ENCODE results near the gene PTPRE.

PTPRE gene

DNA sequence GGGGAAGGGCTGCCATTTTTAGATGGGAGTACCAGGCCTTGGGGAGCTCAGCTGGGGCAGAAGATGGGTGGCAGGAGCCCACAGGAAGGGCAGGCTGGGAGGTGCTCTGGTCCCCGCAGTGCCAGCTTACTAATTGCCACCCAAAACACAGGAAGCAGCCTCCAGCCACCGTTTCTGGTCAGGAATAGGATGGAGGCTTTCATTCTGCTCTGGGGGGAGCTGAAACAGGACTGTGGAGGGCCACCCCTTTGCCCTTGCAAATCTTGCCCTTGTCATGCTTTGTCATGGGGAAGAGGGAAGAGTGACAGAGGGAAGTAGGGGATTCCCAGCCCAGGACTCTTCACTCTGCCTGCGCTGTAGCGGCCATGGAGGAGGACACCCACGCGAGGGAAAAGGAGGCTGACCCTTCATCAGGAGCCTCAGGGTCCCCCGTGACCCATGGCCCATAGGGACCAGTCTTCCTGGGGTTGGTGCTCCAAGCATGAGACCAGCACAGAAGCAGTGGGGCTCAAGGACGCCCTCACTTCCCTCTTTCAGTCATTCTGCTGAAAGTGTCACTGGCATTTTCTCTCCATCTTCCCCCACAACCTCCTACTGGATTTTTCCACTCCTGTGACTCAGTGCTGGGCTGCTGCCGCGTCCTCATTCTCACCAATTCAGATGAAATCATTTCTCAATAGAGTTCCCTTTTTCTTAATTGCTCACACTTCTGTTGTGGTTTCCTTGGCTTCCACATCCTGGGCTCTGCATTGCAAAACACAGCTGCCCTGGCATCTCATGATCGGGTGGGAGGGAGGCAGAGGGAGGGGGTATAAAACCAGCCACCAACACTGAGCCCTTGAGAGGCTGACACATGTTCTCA is 157.4 kb downstream of the PTPRE start:
- DNase-seq: peak; percentile 95 to 100

DNA sequence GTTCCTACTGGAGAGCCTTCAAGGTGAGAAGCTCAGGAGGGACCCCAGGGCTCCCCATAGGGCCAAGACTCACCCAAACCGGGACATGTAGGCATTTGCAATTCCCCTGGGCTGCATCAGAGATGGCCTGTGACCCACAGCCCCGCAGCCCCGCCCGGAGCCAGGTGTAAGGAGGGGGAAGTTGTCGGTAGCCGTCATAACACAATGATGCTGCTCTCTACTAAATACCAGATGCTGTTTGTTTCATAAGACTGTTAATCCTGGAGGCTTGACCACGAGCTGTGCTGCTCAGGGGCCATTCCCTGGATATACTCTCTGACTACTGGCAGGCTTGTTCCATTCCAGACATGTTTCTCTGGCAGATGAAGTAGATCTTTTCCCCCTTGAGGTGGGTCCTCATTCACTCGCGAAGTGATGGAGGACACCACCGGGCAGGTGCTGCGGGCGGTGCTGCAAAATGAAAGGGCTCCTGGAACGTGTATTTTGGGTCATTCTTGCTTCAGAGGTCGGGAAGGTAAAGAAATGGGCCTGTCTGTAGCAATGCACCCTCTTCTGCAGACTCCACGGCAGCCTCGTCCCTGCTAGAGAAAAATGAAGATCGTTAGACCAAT is 158.2 kb downstream of the PTPRE start:
- no peak for DNase-seq

DNA sequence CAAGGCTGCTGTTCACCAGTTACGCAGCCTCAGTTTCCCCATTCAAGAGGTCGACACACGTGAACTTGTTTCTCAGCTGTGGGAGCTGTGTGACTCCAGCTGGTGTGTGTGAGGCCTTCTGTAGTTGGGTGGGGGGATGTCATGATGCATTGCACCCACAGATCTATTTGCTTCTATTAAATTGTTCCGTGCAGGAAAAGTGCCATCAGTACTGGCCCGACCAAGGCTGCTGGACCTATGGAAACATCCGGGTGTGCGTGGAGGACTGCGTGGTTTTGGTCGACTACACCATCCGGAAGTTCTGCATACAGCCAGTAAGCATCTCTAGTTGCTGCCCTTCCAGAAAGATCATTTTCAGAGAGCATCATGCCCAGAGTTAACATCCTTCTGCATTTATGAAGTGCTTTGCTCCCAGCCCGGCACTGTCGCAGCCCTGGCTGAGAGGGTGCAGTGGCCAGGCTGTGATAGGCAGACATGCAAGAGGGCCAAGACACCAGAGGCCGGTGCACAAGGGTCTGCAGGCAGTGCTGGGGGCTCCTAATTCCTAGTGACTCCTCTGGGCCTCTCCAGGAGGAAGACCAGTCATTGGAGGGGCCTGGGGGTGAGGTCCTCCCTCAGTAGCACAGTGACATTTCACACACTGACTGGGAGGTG is 159.1 kb downstream of the PTPRE start:
- DNase-seq: no peak

DNA sequence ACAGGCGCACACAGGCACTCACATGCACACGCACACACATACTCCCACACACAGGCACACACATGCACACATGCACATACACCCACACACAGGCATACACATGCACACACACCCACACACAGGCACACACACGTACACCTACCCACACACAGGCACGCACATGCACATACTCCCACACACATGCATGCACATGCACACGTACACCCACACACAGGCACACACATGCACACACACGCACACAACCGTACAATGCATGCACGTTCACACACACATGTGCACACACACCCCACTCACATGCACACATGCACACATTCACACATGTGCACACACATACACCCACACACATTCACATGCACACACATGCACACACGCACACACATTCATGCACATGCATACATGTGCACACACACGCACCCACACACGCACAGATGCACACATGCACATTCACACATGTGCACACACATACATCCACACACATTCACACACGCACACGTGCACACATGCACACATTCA is 160.0 kb downstream of the PTPRE start:
- no peak for DNase-seq

DNA sequence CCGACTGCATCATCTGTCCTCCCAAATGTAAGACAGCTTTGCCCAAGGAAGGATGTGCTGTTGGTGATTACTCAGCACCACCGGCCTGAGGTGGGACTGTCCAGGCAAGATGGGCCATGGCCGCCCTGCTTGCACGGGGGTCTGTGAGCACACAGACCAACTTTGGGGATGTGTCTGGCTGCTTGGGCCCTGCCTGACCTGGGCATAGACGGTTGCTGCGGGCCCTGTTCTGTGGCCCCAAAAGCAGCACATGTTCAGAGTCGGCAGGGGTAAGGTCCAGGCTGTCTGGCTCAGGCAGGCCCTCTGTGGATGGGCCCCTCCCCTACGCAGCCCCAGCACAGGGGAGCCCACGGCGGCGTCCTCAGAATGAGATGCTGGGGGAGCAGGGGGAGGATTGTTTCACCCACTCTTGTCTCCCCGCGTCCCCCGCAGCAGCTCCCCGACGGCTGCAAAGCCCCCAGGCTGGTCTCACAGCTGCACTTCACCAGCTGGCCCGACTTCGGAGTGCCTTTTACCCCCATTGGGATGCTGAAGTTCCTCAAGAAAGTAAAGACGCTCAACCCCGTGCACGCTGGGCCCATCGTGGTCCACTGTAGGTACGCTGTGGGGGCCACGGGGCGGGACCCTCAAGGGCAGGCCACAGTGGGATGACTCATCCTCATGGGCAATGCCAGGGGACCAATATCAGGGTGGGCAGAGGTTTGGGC is 160.9 kb downstream of the PTPRE start:
- DNase-seq: no peak

DNA sequence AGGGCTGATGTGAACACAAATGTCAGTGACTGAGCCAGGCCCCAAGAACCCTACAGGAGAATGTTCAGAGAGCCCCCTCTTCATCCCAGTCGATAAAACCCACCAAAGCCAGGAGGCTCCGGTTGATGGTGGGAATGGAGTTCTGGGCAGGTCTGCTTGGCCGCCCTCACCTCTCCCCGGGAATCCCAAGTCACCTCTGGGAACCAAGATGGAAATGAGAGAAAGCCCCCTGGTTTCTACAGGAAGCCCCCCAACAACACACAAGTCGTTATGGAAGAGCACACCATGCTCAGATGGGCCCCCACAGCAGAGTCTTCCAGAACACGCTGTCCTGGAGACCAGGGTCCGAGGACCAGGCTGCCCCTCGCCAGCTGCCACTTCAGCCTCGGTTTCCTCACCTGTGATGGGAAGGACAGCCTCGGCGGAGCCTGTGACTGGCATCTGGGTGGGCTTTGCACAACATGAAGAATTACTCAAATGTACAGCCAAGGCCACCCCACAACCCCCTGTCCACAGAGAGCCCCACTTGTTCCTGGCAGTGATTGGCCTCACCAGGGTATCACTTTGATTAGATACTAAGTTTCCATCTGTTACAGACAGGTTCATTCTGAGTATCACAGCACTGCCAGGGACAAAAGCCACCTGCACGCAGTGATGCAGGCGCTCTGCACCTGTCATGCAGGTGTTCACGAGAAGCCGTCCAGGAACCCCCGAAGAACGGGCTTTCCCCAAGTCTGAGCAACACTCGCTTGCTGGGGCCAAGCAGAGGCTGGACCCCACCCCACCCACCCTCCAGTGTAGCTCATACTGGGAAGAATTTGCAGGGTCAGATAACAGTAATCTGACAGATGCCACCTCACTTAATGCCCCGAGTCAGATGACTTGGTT is 161.7 kb downstream of the PTPRE start:
- no peak for DNase-seq

DNA sequence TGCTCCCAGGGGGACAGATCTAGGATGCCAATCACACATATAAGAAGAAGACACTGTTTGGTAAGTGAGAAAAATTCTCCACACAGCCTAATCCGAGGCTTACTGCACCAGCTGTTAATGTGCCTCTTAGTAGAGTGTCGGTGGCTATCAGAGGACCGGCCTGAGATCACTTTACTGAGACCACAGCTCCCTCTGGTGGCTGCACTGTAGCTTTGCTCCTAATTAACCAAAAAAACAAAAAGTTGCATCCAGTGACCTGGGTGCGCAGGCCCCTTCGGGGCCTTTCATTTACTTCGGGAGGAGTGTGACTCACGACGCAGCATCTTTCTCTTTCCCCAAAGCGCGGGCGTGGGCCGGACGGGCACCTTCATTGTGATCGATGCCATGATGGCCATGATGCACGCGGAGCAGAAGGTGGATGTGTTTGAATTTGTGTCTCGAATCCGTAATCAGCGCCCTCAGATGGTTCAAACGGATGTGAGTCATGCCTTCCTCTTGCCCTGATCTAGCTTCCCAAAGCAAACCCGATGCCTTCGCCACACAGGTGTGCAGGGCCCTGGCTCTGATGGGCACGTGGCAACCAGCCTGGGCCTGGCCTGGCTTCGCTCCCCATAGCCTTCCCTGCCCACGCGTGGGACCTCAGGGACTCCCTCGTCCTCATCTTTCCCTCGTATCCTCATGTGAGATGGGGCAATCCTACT is 162.6 kb downstream of the PTPRE start:
- DNase-seq: peak; percentile 60 to 78

DNA sequence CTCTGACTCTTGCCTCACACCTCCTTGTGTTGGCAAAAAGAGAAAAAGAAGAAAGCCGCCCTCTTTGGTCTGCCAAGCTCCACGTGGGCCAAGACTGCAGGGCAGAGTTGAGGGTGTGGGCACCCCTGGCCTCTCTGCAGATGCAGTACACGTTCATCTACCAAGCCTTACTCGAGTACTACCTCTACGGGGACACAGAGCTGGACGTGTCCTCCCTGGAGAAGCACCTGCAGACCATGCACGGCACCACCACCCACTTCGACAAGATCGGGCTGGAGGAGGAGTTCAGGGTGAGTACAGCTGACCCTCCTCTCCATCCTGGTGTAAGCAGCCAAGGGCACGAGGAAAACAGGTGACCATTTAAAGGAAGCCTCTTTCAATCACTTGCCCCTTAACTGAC is 163.3 kb downstream of the PTPRE start:
- DNase-seq: no peak

DNA sequence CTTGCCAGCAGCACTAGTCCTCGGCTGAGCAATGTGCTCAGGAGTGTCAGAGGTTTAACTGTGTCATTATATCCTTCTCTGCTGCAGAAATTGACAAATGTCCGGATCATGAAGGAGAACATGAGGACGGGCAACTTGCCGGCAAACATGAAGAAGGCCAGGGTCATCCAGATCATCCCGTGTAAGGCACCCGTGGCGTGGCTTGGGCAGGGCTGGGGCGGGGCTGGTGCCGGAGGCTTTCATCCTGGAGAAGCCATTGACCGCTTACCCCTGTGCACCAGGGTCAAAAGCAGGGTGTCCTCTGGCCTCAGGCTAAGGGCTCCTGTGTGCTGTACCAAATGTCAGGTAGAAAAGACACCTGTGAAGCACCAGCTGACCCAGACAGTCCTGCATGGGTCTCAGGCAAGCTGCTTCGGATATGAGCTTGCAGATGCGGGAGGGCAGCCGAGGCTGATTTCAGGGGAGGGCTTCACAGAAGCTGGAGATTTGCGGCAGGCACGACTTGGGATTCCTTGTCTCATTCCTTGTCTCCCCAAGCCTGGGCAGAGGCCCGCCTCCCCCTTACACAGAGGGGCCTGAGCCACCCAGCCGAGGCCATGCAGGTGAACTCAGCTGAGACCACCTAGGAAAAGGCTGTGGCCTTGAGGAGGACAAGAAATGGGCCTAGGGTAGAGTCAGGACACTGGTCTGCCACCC is 164.0 kb downstream of the PTPRE start:
- no peak for DNase-seq

DNA sequence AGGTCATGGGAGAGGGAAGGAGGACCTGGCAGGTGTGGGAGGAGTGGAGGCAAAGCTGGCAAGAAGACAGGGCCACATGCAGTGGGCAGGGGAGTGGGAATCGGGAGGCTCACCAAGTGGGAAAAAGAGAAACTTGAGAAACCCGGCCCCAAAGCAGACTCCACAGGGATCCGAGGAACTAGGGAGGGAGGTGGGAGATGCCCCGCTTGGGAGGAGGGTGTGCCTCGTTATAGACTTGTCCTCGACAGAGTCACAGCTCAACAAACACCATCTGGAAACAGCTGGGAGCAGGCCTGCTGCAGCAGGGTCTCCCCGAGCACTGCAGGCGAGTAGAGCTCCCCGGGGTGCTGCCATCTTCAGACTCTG is 164.5 kb downstream of the PTPRE start:
- DNase-seq: no peak

DNA sequence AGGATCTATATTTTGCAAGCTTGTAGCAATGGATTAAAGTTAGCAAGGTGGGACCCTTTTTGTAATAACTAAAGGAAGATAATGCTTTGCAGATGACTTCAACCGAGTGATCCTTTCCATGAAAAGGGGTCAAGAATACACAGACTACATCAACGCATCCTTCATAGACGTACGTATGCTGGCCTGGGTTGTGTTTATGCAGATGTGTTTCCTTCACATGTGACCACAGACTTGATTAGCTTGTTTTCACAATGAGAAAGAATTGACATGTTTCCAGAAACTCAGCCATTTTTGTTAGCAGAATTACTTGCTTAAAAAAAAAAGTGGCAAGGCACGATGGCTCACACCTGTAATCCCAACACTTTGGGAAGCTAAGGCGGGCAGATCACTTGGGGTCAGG is 165.1 kb downstream of the PTPRE start:
- DNase-seq: no peak

DNA sequence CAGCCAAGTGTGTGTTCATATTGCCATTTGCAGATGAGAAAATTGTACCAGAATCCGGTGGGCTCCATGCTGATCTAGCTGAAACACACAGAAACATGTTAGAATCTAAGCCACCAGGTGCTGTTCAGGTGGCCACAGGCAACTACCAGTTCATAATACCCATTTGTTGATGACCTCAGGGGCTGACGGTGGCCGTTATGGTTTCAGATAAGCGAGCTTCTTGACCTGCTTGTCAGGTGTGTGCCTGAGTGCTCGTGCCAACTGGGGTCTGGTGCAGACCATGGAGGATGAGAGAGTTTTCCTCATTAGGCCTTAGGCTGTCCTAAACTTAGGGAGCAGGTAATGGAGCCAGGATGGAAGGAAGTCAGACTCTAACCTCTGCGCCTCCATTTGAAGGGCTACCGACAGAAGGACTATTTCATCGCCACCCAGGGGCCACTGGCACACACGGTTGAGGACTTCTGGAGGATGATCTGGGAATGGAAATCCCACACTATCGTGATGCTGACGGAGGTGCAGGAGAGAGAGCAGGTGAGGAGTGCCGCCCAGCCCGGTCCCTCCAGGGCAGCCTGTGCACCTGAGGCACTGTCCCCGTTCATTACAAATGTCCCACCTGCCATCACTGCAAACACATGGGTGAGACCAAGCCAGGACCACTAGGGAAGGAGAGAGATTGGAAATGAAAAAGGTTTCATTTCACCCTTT is 166.2 kb downstream of the PTPRE start:
- DNase-seq: no peak

DNA sequence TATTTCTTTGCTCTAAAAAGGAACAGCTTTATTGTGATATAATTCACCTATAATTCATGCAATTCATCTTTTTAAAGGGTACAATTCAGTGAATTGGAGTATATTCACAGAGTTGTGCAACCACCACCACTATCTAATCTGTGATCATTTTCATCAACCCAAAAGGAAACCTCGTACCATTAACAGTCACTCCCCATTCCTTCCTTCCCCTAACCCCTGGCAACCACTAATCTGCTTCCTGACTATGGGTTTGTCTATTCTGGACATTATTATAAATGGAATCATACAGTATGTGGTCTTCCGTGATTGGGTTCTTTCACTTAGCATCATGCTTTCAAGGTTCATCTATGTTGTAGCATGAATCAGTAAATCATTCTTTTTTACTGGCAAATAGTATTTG is 167.0 kb downstream of the PTPRE start:
- no peak for DNase-seq

DNA sequence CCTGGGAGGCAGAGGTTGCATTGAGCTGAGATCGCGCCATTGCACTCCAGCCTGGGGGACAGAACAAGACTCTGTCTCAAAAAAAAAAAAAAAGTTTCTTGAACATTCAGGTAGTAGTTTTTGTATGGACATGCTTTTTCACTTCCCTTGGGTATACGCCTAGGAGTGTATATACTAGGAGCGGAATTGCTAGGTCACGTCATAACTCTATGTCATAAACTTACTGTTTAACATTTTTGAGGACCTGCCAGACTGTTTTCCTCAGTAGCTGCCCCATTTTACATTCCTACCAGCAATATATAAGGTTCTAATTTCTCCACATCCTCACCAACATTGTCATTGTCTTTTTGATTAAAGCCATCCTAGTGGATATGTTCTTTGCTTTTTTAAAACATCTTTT is 167.7 kb downstream of the PTPRE start:
- no peak for DNase-seq

DNA sequence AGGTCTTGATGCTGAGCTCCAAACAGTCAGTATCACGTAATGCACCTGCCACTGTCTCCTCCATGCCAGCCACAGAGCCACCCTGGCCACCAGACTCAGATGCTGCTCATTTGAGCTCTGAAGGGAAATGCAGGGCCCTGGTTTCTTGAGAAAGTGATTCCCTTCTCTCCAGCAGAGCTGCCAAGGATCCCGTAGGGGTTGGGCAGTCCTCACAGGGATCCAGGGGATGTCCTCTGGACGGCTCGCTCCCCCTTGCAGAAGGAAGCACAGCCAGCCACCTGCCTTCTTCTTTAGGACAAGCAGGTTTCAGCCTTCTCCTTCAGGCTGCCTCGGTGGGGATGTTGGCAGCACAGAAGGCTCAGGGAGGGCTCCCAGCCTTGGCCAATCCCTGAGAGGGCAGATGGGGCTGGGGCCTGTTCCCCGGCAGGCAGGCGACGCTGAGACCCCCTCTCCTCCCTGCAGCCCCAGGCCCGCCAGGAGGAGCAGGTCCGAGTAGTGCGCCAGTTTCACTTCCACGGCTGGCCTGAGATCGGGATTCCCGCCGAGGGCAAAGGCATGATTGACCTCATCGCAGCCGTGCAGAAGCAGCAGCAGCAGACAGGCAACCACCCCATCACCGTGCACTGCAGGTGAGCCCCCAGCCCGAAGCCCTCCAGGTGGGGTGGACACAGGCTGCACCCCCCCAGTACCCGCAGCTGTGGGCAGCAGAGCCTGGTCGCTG is 170.4 kb downstream of the PTPRE start:
- no peak for DNase-seq

DNA sequence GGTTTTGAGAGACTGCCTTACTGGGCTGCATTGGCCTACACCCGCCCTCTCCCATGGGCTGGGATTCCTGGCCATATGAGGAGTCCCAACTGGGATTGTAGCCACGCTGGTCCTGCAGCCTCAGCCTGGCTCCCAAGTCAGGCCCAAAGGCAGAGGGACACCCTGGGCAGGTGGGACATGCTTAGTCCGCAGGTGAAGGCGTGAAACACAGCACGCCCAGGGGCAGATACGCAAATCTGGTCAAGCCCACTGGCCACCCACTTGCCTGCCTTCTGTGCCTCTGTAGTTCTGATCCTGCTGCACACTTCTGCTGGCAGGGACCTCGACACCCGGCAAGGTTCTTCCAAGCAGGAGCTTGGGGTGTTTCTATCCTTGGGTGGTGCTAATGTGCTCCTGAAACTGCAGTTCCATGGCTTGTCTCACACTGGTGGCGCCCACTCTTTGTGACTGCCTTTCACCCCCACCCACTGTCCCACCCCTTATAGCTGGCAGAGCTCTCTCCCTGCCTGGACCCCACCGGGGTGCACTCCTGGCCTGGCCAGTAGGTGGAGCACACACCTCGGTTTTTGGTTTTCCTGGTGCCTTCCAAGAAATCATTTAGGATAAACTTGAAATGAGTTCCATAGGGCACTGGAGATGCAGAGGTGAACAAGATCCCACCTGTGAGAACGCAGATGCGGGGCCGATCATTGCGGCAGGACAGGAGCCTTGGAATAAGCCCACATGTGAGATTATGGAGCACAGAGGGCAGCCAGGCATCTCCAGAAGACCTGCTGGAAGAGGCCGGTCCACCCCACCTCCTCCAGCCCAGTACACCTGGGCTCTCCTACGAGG is 171.4 kb downstream of the PTPRE start:
- DNase-seq: peak; percentile 25 to 59

DNA sequence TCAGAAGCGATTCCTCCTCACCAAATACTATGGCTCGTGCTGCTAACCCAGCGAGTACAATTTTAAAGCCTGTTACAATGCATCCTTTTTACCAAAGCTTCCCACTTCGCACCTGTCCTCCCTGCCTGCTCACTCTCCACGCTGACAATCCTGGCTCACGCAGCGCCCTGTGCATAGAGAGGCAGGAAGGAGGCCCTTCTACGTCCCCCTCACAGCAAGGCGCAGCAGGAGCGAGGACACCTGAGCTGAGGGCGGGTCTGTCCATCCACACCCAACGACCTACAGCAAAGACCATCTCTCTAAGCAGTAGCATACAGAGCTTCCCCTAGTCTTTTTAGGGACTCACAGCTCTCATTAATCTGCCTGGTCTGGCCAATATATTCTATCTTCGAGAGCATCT is 173.3 kb downstream of the PTPRE start:
- no peak for DNase-seq

DNA sequence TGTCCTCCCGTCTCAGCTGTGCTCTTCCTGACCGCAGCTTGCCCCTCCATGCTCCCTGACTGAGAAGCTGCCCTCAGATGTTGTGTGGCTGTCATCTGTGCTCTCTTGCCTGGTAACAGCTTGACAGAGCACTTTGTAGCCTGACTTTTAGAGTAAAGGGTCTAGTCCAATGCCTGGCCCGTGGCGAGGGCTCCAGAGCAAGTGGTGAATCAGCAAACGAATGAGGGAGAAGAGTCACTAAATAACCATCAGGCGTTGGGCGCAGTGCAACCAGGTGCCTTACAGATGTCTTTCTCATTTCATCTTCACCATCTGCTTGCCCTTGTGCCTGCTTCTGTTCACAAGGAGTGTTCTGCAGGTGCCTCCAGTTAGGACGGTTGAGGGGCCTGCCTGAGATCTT is 173.7 kb downstream of the PTPRE start:
- no peak for DNase-seq

DNA sequence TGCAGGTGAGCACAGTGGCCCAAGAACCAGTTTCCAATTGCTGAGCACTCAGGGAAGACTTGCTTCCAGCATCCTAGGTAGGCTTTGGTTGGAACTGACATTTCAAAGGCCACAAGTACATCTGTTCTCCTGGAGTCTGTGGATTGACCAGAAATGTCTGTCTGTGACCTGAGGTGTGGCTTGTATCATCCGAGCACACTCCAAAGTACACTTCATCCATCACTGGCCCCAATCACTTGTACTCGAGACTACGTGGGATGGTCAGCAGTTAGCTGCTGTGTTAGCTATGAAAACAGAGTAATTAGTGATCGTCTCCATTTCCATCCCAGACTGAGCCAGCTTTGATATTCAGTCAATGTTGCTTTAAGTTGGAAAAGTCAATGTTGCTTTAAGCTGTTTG is 174.3 kb downstream of the PTPRE start:
- no peak for DNase-seq

Data from inflammatory macrophage treated with lipopolysaccharide for 1 hour (primary cell).